Calu3 (cell line): ENCODE data around the gene SFXN1. TPM values are rescaled to one million over a fixed set of nuclear protein-coding genes. Genes with fewer than 3 reads are reported as not detected.

ENCODE experiments used
- BruUV-seq: library from RNA; stranded (reverse); fragments of 400-500 nt; replicated peaks from 2 replicates; lab custom pipeline; 2021; lab: Mats Ljungman, UMichigan
- CTCF ChIA-PET: fragments of 300-600 bp; sonication (Branson Sonifier 250); formaldehyde crosslinking; loops from one replicate; lab custom pipeline; 2022; ENCODE audit warnings: antibody characterized with exemption; lab: Charles Lee
- DNase-seq: peaks from one replicate; pipeline ENCODE4 v3.0.0; 2022
- H3K27ac Mint-ChIP-seq: one replicate; pipeline ENCODE4 v1.8.0; 2022; ENCODE audit warnings: mixed read lengths; ENCODE audit not compliant: unreplicated experiment
- H3K27me3 Mint-ChIP-seq: one replicate; pipeline ENCODE4 v1.8.0; 2022; ENCODE audit warnings: mixed read lengths; ENCODE audit not compliant: unreplicated experiment
- H3K36me3 Mint-ChIP-seq: one replicate; pipeline ENCODE4 v1.8.0; 2022; ENCODE audit warnings: mild to moderate bottlenecking, moderate library complexity, mixed read lengths; ENCODE audit not compliant: insufficient read depth, unreplicated experiment
- H3K4me1 Mint-ChIP-seq: one replicate; pipeline ENCODE4 v1.8.0; 2022; ENCODE audit warnings: mild to moderate bottlenecking, low read depth, mixed read lengths; ENCODE audit not compliant: unreplicated experiment
- H3K4me3 Mint-ChIP-seq: one replicate; pipeline ENCODE4 v1.8.0; 2022; ENCODE audit warnings: mild to moderate bottlenecking, low read depth, moderate library complexity, mixed read lengths; ENCODE audit not compliant: unreplicated experiment
- H3K9me3 Mint-ChIP-seq: one replicate; pipeline ENCODE4 v1.8.0; 2022; ENCODE audit warnings: low read depth, mixed read lengths; ENCODE audit not compliant: unreplicated experiment
- CTCF ChIP-seq: fragments of 200-600 bp; IDR thresholded peaks from one replicate; pipeline ENCODE4 v1.8.0; 2022; ENCODE audit warnings: antibody characterized with exemption; ENCODE audit not compliant: unreplicated experiment
- intact Hi-C: fragments of 100-400 bp; cut with micrococcal nuclease; formaldehyde crosslinking; loops from one replicate; pipeline ENCODE4 v1.10.0; 2022; ENCODE audit not compliant: unreplicated experiment
- total RNA-seq: library from RNA; stranded (reverse); gene quantifications from 2 replicates; pipeline ENCODE4 v1.2.3, GENCODE V29; 2022

The SFXN1 gene
- total RNA-seq, 1 experiment from 2014 or later: 106 TPM

- Mint-ChIP-seq H3K9me3 (no peaks in the 10 kb centered on the region), H3K27ac (no peak overlapping the region), H3K4me3 (no peak overlapping the region), H3K36me3 (peaks cover 42% of the 10 kb centered on the region), H3K4me1 (peaks cover 10% of the 10 kb centered on the region), H3K27me3 (no peaks in the 10 kb centered on the region)
- CTCF ChIA-PET: no interaction called here
- intact Hi-C loops: no loop called here
- BruUV-seq: no TSS peak
- no peak for TF ChIP-seq CTCF
- DNase-seq: no peak
These were observed 40.6 kb downstream of the SFXN1 start for GRCh38 chr5:175519006-175519405.

- CTCF ChIA-PET: no interaction called here
- Mint-ChIP-seq H3K27me3 (no peaks in the 10 kb centered on the region), H3K27ac (no peak overlapping the region), H3K4me3 (no peak overlapping the region), H3K4me1 (peaks cover 10% of the 10 kb centered on the region), H3K9me3 (no peaks in the 10 kb centered on the region), H3K36me3 (peaks cover 47% of the 10 kb centered on the region)
- no TSS peak for BruUV-seq
- DNase-seq: no peak
- TF ChIP-seq CTCF: no peak
- intact Hi-C loops: no loop called here
These were observed 42.0 kb downstream of the SFXN1 start for GRCh38 chr5:175520321-175520720.

GRCh38 chr5:175520873-175521272, 42.5 kb downstream of the SFXN1 start:
- no TSS peak for BruUV-seq
- CTCF ChIA-PET: no interaction called here
- Mint-ChIP-seq H3K4me3 (no peak overlapping the region), H3K36me3 (peaks cover 47% of the 10 kb centered on the region), H3K27ac (no peak overlapping the region), H3K9me3 (no peaks in the 10 kb centered on the region), H3K4me1 (peaks cover 10% of the 10 kb centered on the region), H3K27me3 (no peaks in the 10 kb centered on the region)
- no peak for TF ChIP-seq CTCF
- DNase-seq: no peak
- intact Hi-C loops: no loop called here

DNA sequence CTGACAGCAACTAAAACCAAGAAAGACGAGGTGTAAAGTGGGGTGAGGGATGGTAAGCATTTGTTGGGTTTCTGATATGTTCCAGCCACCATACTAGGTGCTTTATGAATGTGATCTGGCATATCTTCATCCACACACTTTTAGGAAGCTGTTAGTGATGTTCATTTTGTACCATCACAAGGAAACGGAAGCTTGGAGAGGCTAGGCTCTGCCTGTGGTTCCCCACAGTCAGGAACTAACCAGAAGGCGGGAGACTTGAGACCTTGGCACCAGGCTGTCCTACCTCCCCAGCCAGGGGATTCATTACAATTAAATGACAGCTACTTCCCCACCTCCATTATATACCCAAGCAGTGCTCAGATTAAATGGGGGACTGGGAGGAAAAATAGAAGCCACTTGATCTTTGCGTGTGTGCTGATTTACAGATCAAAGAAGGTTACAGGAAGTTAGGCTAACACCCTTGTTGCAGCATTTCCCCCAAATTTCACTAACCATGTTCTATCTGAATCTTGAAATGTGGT, 43.0 kb downstream of the SFXN1 start:
- no peak for DNase-seq
- no peak for TF ChIP-seq CTCF
- peaks cover 47% of the 10 kb centered on the region for H3K36me3 Mint-ChIP-seq
- BruUV-seq: no TSS peak
- intact Hi-C loops: no loop called here
- no peaks in the 10 kb centered on the region for H3K9me3 Mint-ChIP-seq
- peaks cover 10% of the 10 kb centered on the region for H3K4me1 Mint-ChIP-seq
- CTCF ChIA-PET: no interaction called here
- no peak overlapping the region for H3K4me3 Mint-ChIP-seq
- no peaks in the 10 kb centered on the region for H3K27me3 Mint-ChIP-seq
- H3K27ac Mint-ChIP-seq: no peak overlapping the region
